Heart left ventricle (tissue), 13 donors: Measurements from ENCODE around the gene POLR1H.

Experiments used
- POLR2A ChIP-seq, 2 donors: fragments of 450-650 bp; IDR thresholded peaks; one replicate each; pipeline ENCODE4 v1.6.1; 2017; ENCODE audit warnings: antibody characterized with exemption in 2 of 2, mild to moderate bottlenecking in 2 of 2, moderate library complexity in 2 of 2
- TF ChIP-seq, protein P1 (sequence below), 12 donors: fragments of 200-600 bp; sonication (generic) in 4 of 12; IDR thresholded peaks; one replicate each; pipeline versions ENCODE4 v1.5.0 to v1.8.0; 2018 to 2022; ENCODE audit warnings: antibody characterized with exemption in 12 of 12, mild to moderate bottlenecking in 5 of 12
- donor health status: ischemic (EF 13 %, LVEDD 7.1; RV severe dilation, severe dysfunction).
- donor health status: DM: no; HTN: yes; CAD: no.
- donor health status: DM: no; HTN: no; CAD: no.
- donor health status: ischemic (EF 25% LVEDD 6.9; RV normal size, moderate dysfunction).
- donor health status: ischemic (EF 25% LVEDD 5.7; RV mildly dilated, moderate dysfunction).
- donor health status: ischemic (EF 35%, LVEDD 5.7; RV mildly dilated, moderate dysfunction).
- donor health status: nonischemic (EF 11% LVEDD 7.7; RV severe dilation, severe dysfunction).
- donor health status: DM: yes; HTN: yes; CAD: no.
- donor health status: PGD.
- donor health status: ischemic (EF 29% LVEDD 5.4; RV normal size, mild dysfunction).
- donor health status: nonischemic (EF 23%, LVEDD 6.1; RV moderate dilation, normal function).

DNA sequence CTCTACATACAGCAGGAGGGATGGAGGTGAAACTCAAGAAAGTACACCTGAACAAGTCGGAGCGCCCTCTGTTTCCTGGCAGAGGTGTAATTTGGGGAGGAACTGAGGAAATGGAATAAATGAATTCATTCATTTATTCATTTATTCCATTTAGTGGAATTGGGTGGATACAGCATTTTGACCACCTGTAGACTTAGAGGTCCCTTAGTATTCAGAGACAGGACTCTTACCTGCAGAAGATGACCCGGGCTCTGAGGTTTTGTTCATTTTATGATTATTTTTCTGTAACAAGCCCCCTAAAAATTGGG, 42.8 kb downstream of the POLR1H start:
- TF ChIP-seq, protein P1, sequence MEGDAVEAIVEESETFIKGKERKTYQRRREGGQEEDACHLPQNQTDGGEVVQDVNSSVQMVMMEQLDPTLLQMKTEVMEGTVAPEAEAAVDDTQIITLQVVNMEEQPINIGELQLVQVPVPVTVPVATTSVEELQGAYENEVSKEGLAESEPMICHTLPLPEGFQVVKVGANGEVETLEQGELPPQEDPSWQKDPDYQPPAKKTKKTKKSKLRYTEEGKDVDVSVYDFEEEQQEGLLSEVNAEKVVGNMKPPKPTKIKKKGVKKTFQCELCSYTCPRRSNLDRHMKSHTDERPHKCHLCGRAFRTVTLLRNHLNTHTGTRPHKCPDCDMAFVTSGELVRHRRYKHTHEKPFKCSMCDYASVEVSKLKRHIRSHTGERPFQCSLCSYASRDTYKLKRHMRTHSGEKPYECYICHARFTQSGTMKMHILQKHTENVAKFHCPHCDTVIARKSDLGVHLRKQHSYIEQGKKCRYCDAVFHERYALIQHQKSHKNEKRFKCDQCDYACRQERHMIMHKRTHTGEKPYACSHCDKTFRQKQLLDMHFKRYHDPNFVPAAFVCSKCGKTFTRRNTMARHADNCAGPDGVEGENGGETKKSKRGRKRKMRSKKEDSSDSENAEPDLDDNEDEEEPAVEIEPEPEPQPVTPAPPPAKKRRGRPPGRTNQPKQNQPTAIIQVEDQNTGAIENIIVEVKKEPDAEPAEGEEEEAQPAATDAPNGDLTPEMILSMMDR (IDR thresholded peaks at IDR 0.05), result no peak
- TF ChIP-seq POLR2A (IDR thresholded peaks at IDR 0.05), result no peak
